ENCODE results near the gene HMHB1.
A peak's percentile ranks its signal among the peaks of the same experiment; 100 is the strongest.
"Not testable (repeated sequence)": the region's sequence is repeated elsewhere in the genome, so short reads cannot be mapped to it uniquely, and the experiment has no call there.

HMHB1 gene

GRCh38 chr5:143801252-143801939 lies 10.6 kb upstream of the HMHB1 start:
- DNase-seq (ENCODE audit: low read depth), result no peak

DNA sequence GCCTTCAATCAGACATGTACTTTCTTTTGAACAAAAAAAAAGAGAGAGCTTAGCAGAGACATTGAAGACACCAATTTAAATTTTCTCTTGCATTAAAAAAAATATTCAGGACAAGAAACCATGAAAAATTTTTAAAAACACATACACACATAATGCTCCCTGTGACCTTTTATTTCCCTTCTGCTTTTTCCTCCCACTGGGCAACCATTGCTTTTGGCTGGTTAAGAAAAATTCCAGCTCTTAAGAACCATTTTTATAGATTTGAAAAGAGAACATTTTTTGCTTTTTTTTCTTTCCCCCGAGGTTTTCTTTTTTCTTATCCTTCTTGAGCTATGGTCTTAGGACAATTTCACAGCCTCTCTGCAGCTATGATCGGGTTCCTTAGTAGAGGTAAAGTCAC lies 6.1 kb upstream of the HMHB1 start:
- no peak for DNase-seq (ENCODE audit: low read depth)

GRCh38 chr5:143806579-143806978 lies 5.4 kb upstream of the HMHB1 start:
- DNase-seq (ENCODE audit: low read depth), result no peak

DNA sequence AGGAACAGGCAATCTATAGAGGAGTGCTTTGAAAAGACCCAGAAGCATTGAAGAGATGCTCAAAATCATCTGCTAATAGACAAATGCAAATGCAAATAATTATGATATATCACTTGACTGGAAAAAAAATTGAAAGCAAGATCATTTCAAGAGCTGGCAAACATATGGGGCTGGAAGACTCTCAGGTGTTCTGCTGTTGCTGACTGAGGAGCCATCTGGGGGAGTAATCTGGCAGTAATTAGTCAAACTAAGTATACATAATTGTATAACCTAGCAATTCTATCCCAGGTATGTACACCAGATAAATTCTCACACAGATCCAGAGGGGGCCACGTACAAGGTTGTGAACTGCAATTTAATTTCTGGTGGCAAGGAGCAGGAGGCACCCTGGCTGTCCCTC lies 4.6 kb upstream of the HMHB1 start:
- DNase-seq (ENCODE audit: low read depth), result no peak

- not testable (repeated sequence) for DNase-seq (ENCODE audit: low read depth)
Measured at GRCh38 chr5:143816370-143816769, 4.4 kb downstream of the HMHB1 start.

GRCh38 chr5:143819716-143820115 lies 7.8 kb downstream of the HMHB1 start:
- no peak for DNase-seq (ENCODE audit: low read depth)

- DNase-seq (ENCODE audit: low read depth), result no peak
Measured at GRCh38 chr5:143820451-143820850, 8.5 kb downstream of the HMHB1 start.

GRCh38 chr5:143824851-143825720 lies 13.1 kb downstream of the HMHB1 start:
- peak; percentile 60 for DNase-seq (ENCODE audit: low read depth)

- DNase-seq (ENCODE audit: low read depth), result no peak
Measured at GRCh38 chr5:143826951-143827444, 15.0 kb downstream of the HMHB1 start.

- DNase-seq (ENCODE audit: low read depth), result no peak
Measured at GRCh38 chr5:143828710-143829109, 16.7 kb downstream of the HMHB1 start.

DNA sequence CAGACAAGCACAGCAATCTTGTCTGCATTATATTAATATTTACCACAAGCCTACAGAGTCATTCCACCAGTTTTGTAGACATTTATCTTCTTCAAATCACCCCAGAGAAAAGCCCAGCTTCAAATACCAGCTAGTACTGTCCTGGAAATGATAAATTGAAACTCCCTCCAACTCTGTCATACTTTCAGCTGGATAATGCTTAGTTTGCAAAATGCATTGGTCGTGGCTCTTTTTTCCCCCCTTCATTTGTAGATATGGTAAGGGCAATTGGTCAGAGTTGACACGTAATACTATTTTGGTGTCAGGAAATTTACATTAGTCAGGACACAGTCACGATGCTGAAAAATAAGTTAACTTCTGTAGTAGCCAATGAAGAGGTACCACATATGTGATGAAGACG lies 21.2 kb downstream of the HMHB1 start:
- no peak for DNase-seq (ENCODE audit: low read depth)

DNA sequence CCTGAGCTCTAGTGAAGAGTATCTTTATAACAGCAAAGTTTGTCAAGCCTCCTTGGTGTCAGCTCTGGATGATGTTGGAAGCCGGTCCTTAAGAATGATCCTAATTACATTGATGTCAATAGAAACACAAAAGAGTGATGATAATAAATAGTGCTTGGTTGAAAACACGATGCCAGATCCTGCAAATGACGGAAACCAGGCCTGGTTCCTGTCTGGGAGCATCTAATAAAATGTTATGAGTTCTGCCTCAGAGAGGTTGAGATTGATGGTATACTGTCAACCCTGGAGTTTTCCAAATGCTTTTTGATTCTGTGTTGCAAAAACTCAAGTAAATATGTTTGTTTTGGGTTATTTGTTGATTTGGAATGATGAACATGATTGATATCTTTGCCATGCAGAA lies 23.3 kb downstream of the HMHB1 start:
- DNase-seq (ENCODE audit: low read depth), result no peak

GRCh38 chr5:143836161-143836725 lies 24.3 kb downstream of the HMHB1 start:
- no peak for DNase-seq (ENCODE audit: low read depth)

GRCh38 chr5:143837306-143837848 lies 25.4 kb downstream of the HMHB1 start:
- no peak for DNase-seq (ENCODE audit: low read depth)

DNA sequence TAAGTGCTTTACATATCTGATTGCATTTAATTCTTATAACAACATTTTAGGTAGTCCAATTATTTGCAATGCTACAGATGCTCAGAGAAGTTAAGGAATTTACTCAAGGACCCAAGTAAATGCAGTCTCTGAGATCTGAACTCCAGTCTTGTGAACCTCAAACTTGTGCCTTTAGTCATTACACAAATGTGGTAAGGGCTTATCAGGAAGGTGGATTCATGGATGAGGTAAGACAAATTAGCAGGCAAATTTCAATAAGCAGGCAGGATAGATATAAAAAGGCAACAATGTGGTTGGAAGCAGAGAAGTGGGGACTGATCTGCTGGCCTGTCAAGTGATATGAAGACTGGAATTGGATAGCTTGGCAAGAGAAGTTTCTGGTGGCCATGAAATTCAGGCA lies 29.5 kb downstream of the HMHB1 start:
- DNase-seq (ENCODE audit: low read depth), result no peak

GRCh38 chr5:143842920-143843319 lies 31.0 kb downstream of the HMHB1 start:
- no peak for DNase-seq (ENCODE audit: low read depth)

DNA sequence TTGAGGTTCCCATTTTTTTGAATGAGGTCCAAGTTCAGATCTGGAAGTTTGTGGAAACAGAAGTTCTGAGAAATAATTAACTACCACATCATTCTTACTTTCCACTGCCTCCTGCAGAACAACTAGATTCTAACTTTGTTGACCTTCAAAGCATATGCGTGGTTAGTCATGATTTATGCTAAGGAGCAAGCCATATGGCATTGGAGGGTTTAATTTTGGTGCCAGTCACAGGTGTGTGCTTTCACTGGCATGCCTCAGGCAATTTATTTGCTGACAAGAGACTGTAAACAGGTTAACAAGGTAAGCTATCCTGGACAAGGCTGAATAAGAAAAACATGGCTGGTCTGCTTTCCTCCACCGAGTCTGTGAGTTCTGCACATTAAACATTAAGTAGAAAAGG lies 31.5 kb downstream of the HMHB1 start:
- DNase-seq (ENCODE audit: low read depth), result no peak

- no peak for DNase-seq (ENCODE audit: low read depth)
Measured at GRCh38 chr5:143850050-143850683, 38.2 kb downstream of the HMHB1 start.

DNA sequence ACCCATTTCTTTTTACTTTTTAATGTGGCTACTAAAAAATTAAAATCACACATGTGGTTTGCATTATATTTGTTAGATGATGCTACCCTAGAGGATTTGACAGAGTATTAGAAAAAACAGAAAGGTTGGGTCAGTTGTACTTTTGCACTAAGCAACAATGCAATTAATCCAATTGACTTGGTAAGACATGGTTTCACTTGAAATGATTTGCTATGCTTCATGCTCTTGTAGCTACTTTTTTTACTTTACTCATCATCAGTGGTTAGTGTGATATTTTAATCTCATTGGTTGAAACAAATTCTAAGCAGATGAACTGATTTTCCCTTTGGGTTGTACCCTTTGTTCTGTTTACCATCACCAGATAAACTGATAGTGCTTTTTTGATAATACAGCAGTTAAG lies 39.4 kb downstream of the HMHB1 start:
- no peak for DNase-seq (ENCODE audit: low read depth)

DNA sequence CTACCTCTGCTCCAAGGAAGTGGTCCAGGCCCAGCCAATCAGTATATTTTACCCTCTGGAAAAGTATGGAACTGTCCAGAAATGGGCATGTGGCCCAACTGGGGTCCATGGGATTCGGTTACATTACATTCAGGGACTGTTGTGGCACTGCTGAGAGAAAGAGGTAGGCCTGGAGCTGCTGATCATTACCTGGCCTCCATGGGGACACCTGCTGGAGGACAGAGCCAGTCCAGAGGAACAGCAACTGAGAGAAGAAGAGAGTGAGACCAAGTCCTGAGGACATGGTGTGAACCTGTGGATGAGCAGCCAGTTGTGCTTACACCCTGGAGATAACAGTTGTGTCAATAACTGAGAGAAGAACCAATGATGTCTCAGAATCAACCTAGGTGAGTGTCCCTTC lies 48.2 kb downstream of the HMHB1 start:
- DNase-seq (ENCODE audit: low read depth), result no peak

DNA sequence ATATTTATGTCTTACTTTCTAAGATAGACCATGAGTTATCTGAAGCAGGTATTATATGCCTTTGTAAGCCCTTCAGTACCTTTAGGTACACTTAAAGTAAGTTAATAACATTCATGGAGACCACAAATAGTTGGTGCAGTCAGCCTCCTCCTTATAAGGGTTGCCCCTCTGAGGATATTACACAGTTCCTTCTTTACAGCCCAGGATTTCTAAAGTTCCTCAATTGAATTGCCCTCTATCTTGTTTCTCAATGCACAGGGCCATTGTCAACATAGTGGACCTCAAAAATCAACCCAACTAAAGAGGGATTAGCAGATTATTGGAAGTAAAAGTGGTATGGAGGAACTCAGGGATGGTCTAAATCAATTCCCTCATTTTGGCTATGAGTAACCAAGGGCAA lies 50.3 kb downstream of the HMHB1 start:
- no peak for DNase-seq (ENCODE audit: low read depth)

GRCh38 chr5:143865426-143866025 lies 53.6 kb downstream of the HMHB1 start:
- DNase-seq (ENCODE audit: low read depth), result no peak
